ENCODE data around the gene ARPC5L. TPM values are rescaled to one million over a fixed set of nuclear protein-coding genes. Genes with fewer than 3 reads are reported as not detected.

The ARPC5L gene
- total RNA-seq, 6 experiments from 2014 or later, result 15.2 to 25.7 (median 20.6) TPM

GRCh38 chr9:124814164-124814535, 47.8 kb upstream of the ARPC5L start:
- no peaks in the 10 kb centered on the region for H3K9me3 ChIP-seq
- no peak overlapping the region for H3K27ac ChIP-seq
- peaks cover 0 to 4% (median 0%) of the 10 kb centered on the region in 4 donors for H3K4me1 ChIP-seq
- WGBS (ENCODE audit: insufficient coverage, low coverage, low lambda C conversion rate, missing lambda C conversion rate), result 65% methylated on average over 2 of the region's 5 CpGs
- H3K4me3 ChIP-seq, result no peak overlapping the region
- intact Hi-C loops (cut with DNase I), result no loop called here
- ATAC-seq (no peak), DNase-seq (no peak)
- no peaks in the 10 kb centered on the region for H3K27me3 ChIP-seq
- no peaks in the 10 kb centered on the region for H3K36me3 ChIP-seq
- TF ChIP-seq, protein P1, sequence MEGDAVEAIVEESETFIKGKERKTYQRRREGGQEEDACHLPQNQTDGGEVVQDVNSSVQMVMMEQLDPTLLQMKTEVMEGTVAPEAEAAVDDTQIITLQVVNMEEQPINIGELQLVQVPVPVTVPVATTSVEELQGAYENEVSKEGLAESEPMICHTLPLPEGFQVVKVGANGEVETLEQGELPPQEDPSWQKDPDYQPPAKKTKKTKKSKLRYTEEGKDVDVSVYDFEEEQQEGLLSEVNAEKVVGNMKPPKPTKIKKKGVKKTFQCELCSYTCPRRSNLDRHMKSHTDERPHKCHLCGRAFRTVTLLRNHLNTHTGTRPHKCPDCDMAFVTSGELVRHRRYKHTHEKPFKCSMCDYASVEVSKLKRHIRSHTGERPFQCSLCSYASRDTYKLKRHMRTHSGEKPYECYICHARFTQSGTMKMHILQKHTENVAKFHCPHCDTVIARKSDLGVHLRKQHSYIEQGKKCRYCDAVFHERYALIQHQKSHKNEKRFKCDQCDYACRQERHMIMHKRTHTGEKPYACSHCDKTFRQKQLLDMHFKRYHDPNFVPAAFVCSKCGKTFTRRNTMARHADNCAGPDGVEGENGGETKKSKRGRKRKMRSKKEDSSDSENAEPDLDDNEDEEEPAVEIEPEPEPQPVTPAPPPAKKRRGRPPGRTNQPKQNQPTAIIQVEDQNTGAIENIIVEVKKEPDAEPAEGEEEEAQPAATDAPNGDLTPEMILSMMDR (IDR thresholded peaks at IDR 0.05), result no peak
- TF ChIP-seq POLR2A (IDR thresholded peaks at IDR 0.05), result no peak

GRCh38 chr9:124815601-124816000, 46.3 kb upstream of the ARPC5L start:
- H3K27ac ChIP-seq, result no peak overlapping the region
- peaks cover 0 to 4% (median 0%) of the 10 kb centered on the region in 4 donors for H3K4me1 ChIP-seq
- intact Hi-C loops (cut with DNase I), result no loop called here
- ATAC-seq (no peak), DNase-seq (peak in 1 of 3 donors; percentile 6)
- no peaks in the 10 kb centered on the region for H3K9me3 ChIP-seq
- H3K4me3 ChIP-seq, result no peak overlapping the region
- H3K27me3 ChIP-seq, result no peaks in the 10 kb centered on the region
- H3K36me3 ChIP-seq, result no peaks in the 10 kb centered on the region
- WGBS (ENCODE audit: insufficient coverage, low coverage, low lambda C conversion rate, missing lambda C conversion rate), result 67% methylated on average over 1 of the region's 5 CpGs
- no peak for TF ChIP-seq POLR2A (IDR thresholded peaks at IDR 0.05)
- TF ChIP-seq, protein P1 (IDR thresholded peaks at IDR 0.05), result no peak

GRCh38 chr9:124818431-124819281, 43.3 kb upstream of the ARPC5L start:
- Histone ChIP-seq H3K4me3 (no peak overlapping the region), H3K9me3 (no peaks in the 10 kb centered on the region), H3K27ac (no peak overlapping the region), H3K36me3 (no peaks in the 10 kb centered on the region), H3K27me3 (no peaks in the 10 kb centered on the region), H3K4me1 (peaks cover 0 to 4% (median 0%) of the 10 kb centered on the region in 4 donors)
- WGBS (ENCODE audit: insufficient coverage, low coverage, low lambda C conversion rate, missing lambda C conversion rate), result 29% methylated on average over 6 of the region's 18 CpGs
- intact Hi-C loops (cut with DNase I), result no loop called here
- ATAC-seq (peak; percentile 67 to 94 (median 74)), DNase-seq (peak in 2 of 3 donors; percentile 51 to 53)
- TF ChIP-seq, protein P1 (IDR thresholded peaks at IDR 0.05), result no peak
- no peak for TF ChIP-seq POLR2A (IDR thresholded peaks at IDR 0.05)

DNA sequence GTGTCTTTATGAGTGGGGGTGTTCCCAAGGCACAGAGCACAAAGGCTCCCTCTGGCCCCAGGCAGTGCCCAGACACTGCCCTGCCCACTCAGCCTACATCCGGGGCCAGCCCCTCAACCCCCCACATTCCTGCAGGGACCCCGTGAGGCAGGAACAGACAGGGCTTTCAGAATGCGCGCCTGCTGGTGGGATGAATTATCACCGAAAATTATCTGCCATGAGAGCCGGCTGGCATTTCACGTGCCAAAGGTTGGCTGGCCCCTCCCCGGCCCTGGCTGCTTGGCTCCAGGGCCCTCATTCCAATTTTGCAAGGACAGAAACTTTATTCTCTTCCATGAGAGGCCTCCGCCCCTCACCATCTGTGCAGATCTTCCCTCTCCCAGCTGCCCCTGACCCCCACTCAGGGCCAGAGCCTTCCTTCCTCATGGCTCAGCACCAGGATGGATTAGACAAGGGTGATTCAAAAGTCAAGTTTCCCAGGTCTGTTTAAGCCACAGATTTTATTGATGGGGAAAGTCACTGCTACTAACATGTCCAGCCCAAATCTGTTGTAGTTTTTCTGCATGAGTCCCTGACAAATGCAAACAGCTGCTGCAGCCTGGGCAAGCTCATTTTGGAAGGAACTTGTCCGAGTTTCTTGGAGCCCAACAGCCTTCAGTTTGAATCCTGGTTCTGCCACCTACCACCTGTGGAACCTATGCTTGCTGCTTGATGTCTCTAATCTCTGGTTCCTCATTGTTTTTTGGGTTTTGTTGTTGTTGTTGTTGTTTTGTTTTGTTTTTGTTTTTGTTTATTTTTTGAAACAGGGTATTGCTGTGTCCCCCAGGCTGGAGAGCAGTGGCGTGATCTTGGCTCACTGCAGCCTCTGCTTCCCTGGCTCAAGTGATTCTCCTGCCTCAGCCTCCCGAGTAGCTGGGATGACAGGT, 41.0 kb upstream of the ARPC5L start:
- Histone ChIP-seq H3K9me3 (no peaks in the 10 kb centered on the region), H3K27ac (no peak overlapping the region), H3K36me3 (no peaks in the 10 kb centered on the region), H3K27me3 (no peaks in the 10 kb centered on the region), H3K4me3 (no peak overlapping the region), H3K4me1 (peaks cover 0 to 4% (median 0%) of the 10 kb centered on the region in 4 donors)
- DNase-seq, result peak in 1 of 3 donors; percentile 14
- 63% methylated on average over 3 of the region's 12 CpGs for WGBS (ENCODE audit: insufficient coverage, low coverage, low lambda C conversion rate, missing lambda C conversion rate)
- no peak for ATAC-seq
- intact Hi-C loops (cut with DNase I), result no loop called here
- TF ChIP-seq POLR2A (IDR thresholded peaks at IDR 0.05), result no peak
- TF ChIP-seq, protein P1 (IDR thresholded peaks at IDR 0.05), result no peak

Data from right lobe of liver (tissue), 6 donors.